Bronchial epithelial cell (primary cell): ENCODE results near the gene LRP6. TPM values are rescaled to one million over a fixed set of nuclear protein-coding genes. Genes with fewer than 3 reads are reported as not detected.

Experiments used
- DNase-seq: peaks from one replicate; pipeline ENCODE4 v3.0.0-alpha.2; 2010; ENCODE audit warnings: low read depth
- FAIRE-seq: peaks from 2 replicates; lab custom pipeline; 2011; peaks lifted over from hg19 to GRCh38; lab: Jason Lieb, UNC
- H3K27me3 ChIP-seq: 2 replicates; pipeline ENCODE4 v1.5.1; 2011; ENCODE audit warnings: low read length; ENCODE audit not compliant: control insufficient read depth, insufficient read depth
- H3K36me3 ChIP-seq: 2 replicates; pipeline ENCODE4 v1.5.1; 2011; ENCODE audit warnings: low read length; ENCODE audit not compliant: control insufficient read depth, insufficient read depth
- H3K4me3 ChIP-seq: 2 replicates; pipeline ENCODE4 v1.5.1; 2011; ENCODE audit warnings: mild to moderate bottlenecking, low read depth, low read length, control low read depth
- total RNA-seq: library from RNA; depleted of rRNA; stranded (reverse); fragments of >200 nt; gene quantifications from 2 replicates; pipeline ENCODE4 v1.2.1, GENCODE V29; 2014
- TF ChIP-seq, protein P1 (sequence below): IDR thresholded peaks from 2 replicates; pipeline ENCODE4 v1.5.1; 2011; ENCODE audit warnings: mild to moderate bottlenecking, moderate library complexity, low read length, control low read depth, inconsistent platforms; ENCODE audit not compliant: insufficient read depth, severe bottlenecking

LRP6 gene
- total RNA-seq, 1 donor from 2014 or later: 17.6 TPM

DNA sequence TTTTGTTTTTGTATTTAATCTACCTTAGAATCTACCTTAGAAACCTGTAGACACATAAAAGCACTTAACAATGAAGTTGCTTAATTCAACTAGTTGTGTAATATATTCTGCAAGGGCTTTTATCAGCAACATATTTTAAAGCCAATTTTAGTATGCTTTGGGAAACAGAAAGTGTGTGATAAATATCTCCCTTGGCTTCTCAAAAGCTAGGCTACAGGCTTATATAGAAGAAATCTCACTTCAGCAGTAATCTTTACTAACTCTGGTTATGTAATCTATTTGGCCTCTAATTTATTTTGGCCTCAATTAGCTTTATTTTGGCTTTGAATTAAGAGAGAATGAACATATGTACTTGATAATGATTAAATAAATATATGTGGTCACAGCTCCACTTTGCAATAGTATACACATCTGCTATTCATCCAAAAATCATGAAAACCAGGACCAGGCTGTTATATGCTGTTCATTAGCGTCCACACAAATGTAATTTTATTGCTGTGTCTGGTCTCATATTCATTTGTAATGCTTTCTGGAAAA lies 37.2 kb downstream of the LRP6 start:
- no peak overlapping the region for H3K4me3 ChIP-seq
- no peaks in the 10 kb centered on the region for H3K36me3 ChIP-seq
- TF ChIP-seq, protein P1, sequence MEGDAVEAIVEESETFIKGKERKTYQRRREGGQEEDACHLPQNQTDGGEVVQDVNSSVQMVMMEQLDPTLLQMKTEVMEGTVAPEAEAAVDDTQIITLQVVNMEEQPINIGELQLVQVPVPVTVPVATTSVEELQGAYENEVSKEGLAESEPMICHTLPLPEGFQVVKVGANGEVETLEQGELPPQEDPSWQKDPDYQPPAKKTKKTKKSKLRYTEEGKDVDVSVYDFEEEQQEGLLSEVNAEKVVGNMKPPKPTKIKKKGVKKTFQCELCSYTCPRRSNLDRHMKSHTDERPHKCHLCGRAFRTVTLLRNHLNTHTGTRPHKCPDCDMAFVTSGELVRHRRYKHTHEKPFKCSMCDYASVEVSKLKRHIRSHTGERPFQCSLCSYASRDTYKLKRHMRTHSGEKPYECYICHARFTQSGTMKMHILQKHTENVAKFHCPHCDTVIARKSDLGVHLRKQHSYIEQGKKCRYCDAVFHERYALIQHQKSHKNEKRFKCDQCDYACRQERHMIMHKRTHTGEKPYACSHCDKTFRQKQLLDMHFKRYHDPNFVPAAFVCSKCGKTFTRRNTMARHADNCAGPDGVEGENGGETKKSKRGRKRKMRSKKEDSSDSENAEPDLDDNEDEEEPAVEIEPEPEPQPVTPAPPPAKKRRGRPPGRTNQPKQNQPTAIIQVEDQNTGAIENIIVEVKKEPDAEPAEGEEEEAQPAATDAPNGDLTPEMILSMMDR: no peak
- FAIRE-seq (no peak), DNase-seq (no peak)
- H3K27me3 ChIP-seq: no peaks in the 10 kb centered on the region

DNA sequence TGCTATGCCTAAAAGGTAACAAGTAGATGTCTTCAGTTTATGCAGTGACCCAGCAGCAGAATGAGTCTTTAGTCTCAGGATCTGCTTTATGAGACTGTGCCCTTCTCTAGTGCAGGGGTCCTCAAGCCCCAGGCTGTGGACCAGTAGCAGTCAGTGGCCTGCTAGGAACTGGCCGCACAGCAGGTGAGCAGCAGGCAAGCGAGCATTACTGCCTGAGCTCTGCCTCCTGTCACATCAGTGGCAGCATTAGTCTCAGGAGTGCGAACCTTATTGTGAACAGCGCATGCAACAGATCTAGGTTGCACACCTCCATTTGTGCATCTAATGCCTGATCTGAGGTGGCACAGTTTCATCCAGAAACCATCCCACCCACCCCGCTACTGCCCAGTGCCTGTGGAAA lies 38.4 kb downstream of the LRP6 start:
- FAIRE-seq: no peak
- DNase-seq: no peak
- TF ChIP-seq, protein P1: no peak
- Histone ChIP-seq H3K27me3 (no peaks in the 10 kb centered on the region), H3K4me3 (no peak overlapping the region), H3K36me3 (no peaks in the 10 kb centered on the region)

DNA sequence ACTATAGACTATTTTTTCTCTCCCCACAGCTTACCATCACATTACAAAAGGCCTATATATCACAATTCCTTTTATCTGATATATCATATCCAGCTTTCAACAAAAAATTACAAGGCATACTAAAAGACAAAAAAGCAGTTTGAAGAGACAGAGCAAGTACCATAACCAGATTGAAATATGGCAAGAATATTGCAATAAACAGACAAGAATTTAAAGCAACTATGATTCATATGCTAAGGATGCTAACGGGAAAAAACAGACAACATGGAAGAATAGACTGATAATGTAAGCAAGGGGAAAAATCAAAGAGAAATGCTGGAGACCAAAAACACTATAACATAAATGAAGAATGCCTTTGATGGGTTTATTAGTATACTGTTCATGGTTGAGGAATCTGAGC lies 40.7 kb downstream of the LRP6 start:
- Histone ChIP-seq H3K36me3 (no peaks in the 10 kb centered on the region), H3K4me3 (no peak overlapping the region), H3K27me3 (no peaks in the 10 kb centered on the region)
- FAIRE-seq (no peak), DNase-seq (no peak)
- TF ChIP-seq, protein P1: no peak

DNA sequence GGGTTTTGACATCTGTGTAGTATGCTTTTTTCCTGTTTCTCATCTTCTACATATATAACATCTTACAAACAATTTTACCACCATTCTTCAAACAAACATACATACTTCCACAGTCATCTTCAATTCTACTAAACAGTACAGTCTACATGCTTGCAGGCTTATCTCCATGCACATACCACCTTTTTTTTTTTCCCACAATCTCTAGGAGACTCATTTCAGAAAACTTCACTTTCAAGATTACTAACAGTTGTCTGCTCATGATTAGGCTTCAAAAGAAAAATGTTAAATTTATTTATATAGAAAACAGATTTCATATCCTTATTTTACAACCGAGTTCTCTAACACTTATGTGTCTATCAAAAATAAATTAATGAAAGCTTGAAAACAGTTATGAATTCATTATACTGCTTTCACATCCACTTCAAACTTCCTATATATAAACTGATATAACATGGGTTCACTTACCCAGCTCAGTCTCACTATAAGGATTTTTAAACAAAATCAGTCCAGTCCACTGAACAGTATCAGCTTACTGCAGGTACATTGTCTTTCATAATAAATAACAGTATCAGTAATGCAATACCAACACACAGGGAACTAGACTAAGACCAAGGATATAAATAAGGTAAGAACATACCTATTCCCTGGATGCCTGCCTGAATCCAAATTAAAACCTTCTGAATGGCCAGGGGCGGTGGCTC lies 42.5 kb downstream of the LRP6 start:
- no peak for DNase-seq
- Histone ChIP-seq H3K36me3 (no peaks in the 10 kb centered on the region), H3K27me3 (no peaks in the 10 kb centered on the region), H3K4me3 (no peak overlapping the region)
- TF ChIP-seq, protein P1: no peak
- FAIRE-seq: no peak

DNA sequence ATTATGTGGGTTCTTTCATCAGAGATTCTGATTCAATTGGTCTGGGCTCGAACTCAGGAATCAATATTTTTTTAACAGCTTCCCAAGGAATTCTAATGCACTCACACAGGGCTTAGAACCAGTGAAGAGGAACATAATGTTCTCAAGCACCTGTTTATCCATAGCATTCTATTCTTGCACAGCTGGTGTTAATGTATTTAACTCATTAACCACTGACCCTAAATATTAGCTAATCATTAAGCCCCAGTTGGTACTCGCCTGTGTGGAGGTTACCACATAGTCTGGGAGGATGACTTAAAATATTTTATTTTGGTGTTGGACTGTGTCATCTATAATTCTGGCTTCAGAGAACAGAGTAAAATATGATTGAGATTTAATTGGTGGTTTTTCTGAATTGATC lies 45.3 kb downstream of the LRP6 start:
- FAIRE-seq (no peak), DNase-seq (no peak)
- TF ChIP-seq, protein P1: no peak

More for the DNA sequence above, 45.3 kb downstream of the LRP6 start:
- Histone ChIP-seq H3K36me3 (no peaks in the 10 kb centered on the region), H3K4me3 (no peak overlapping the region), H3K27me3 (no peaks in the 10 kb centered on the region)
